A673 (cell line): ENCODE data around the gene CBLB. TPM values are rescaled to one million over a fixed set of nuclear protein-coding genes. Genes with fewer than 3 reads are reported as not detected.

Experiments
- BruUV-seq: library from RNA; stranded (reverse); fragments of 400-500 nt; replicated peaks from 2 replicates; lab custom pipeline; 2021; lab: Mats Ljungman, UMichigan
- CTCF ChIA-PET: fragments of 300-600 bp; sonication (Branson Sonifier 250); formaldehyde crosslinking; loops from one replicate; lab custom pipeline; 2022; ENCODE audit warnings: antibody characterized with exemption; lab: Charles Lee
- POLR2A ChIA-PET: fragments of 300-600 bp; sonication (Branson Sonifier 250); formaldehyde crosslinking; loops from one replicate; lab custom pipeline; 2022; ENCODE audit warnings: antibody characterized with exemption; ENCODE audit not compliant: low non-redundant PET; lab: Charles Lee
- DNase-seq: peaks from one replicate; pipeline ENCODE4 v3.0.0-alpha.2; 2015; ENCODE audit warnings: low spot score
- H3K27ac ChIP-seq: fragments of 200-600 bp; sonication (generic); 2 replicates; pipeline ENCODE4 v1.5.1; 2016; ENCODE audit warnings: mixed run types, low read depth, mild to moderate bottlenecking, mixed read lengths, antibody characterized with exemption, low read length; ENCODE audit not compliant: poor library complexity, severe bottlenecking
- H3K27me3 ChIP-seq: fragments of 200-600 bp; sonication (generic); replicated peaks from 2 replicates; pipeline ENCODE4 v1.6.1; 2017; ENCODE audit warnings: mixed run types, low read depth, mild to moderate bottlenecking, mixed read lengths, antibody characterized with exemption, low read length; ENCODE audit not compliant: insufficient read depth, poor library complexity
- H3K36me3 ChIP-seq: fragments of 200-600 bp; sonication (generic); 2 replicates; pipeline ENCODE4 v1.6.1; 2016; ENCODE audit warnings: mixed run types, mild to moderate bottlenecking, mixed read lengths, antibody characterized with exemption, low read length; ENCODE audit not compliant: insufficient read depth, poor library complexity, severe bottlenecking
- H3K4me1 ChIP-seq: fragments of 200-600 bp; sonication (generic); 2 replicates; pipeline ENCODE4 v1.6.1; 2017; ENCODE audit warnings: mixed run types, mild to moderate bottlenecking, mixed read lengths, antibody characterized with exemption, low read length; ENCODE audit not compliant: insufficient read depth, poor library complexity, severe bottlenecking
- H3K4me3 ChIP-seq: fragments of 200-600 bp; sonication (generic); 2 replicates; pipeline ENCODE4 v1.5.1; 2016; ENCODE audit warnings: low read depth, mixed run types, mild to moderate bottlenecking, mixed read lengths, low read length; ENCODE audit not compliant: poor library complexity, severe bottlenecking
- H3K9me3 ChIP-seq: fragments of 200-600 bp; sonication (generic); 2 replicates; pipeline ENCODE4 v1.6.1; 2016; ENCODE audit warnings: mixed run types, low read depth, mild to moderate bottlenecking, mixed read lengths, antibody characterized with exemption, low read length; ENCODE audit not compliant: poor library complexity, severe bottlenecking
- EZH2 ChIP-seq: fragments of 200-600 bp; sonication (generic); IDR thresholded peaks from 2 replicates; pipeline ENCODE4 v1.6.1; 2017; ENCODE audit warnings: borderline replicate concordance, low read depth, mild to moderate bottlenecking, mixed read lengths, antibody characterized with exemption, low read length; ENCODE audit not compliant: poor library complexity, severe bottlenecking
- intact Hi-C: fragments of 100-400 bp; cut with micrococcal nuclease; formaldehyde crosslinking; loops from one replicate; pipeline ENCODE4 v1.10.0; 2022; ENCODE audit not compliant: unreplicated experiment
- total RNA-seq: library from RNA; stranded (reverse); gene quantifications from 2 replicates; pipeline ENCODE4 v1.2.3, GENCODE V29; 2021
- TF ChIP-seq, protein P1 (sequence below): fragments of 300-800, 200-600 bp; sonication (generic); conservative IDR thresholded peaks from 2 replicates; pipeline ENCODE4 v1.5.1; 2017; ENCODE audit warnings: low read depth, mild to moderate bottlenecking, antibody characterized with exemption, low read length, moderate library complexity, mixed read lengths

CBLB gene
- total RNA-seq, 1 experiment from 2014 or later, result 23.3 TPM

DNA sequence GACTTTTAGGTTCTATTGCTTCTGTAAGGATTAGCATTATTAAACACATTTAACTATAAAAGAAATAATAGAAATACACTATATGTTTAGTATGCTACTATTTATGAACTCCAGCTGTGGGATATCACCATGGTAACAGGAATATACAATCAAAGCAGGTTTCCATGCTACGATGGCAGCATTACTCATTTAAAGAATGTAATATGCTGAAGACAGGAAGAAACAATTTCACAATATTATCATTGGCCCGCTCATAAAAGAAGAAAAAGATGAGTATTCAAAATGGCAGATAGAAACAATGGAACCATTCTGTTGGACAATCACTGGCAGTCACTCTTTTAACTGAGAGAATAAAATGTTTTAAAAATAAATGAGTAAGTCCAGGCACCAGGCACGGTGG lies 153.4 kb downstream of the CBLB start:
- Histone ChIP-seq H3K9me3 (no peaks in the 10 kb centered on the region), H3K4me1 (no peaks in the 10 kb centered on the region), H3K27me3 (no peaks in the 10 kb centered on the region), H3K36me3 (no peaks in the 10 kb centered on the region), H3K4me3 (no peak overlapping the region), H3K27ac (no peak overlapping the region)
- ChIA-PET CTCF (no interaction called here), POLR2A (no interaction called here)
- no TSS peak for BruUV-seq
- intact Hi-C loops, result no loop called here
- no peak for TF ChIP-seq EZH2
- TF ChIP-seq, protein P1, sequence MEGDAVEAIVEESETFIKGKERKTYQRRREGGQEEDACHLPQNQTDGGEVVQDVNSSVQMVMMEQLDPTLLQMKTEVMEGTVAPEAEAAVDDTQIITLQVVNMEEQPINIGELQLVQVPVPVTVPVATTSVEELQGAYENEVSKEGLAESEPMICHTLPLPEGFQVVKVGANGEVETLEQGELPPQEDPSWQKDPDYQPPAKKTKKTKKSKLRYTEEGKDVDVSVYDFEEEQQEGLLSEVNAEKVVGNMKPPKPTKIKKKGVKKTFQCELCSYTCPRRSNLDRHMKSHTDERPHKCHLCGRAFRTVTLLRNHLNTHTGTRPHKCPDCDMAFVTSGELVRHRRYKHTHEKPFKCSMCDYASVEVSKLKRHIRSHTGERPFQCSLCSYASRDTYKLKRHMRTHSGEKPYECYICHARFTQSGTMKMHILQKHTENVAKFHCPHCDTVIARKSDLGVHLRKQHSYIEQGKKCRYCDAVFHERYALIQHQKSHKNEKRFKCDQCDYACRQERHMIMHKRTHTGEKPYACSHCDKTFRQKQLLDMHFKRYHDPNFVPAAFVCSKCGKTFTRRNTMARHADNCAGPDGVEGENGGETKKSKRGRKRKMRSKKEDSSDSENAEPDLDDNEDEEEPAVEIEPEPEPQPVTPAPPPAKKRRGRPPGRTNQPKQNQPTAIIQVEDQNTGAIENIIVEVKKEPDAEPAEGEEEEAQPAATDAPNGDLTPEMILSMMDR, result no peak
- peak; percentile 39 for DNase-seq

- no peak for TF ChIP-seq EZH2
- TF ChIP-seq, protein P1, result no peak
- H3K4me3 ChIP-seq, result no peak overlapping the region
- intact Hi-C loops, result no loop called here
- no peaks in the 10 kb centered on the region for H3K36me3 ChIP-seq
- no peaks in the 10 kb centered on the region for H3K9me3 ChIP-seq
- no peaks in the 10 kb centered on the region for H3K4me1 ChIP-seq
- CTCF ChIA-PET, result no interaction called here
- no peak for DNase-seq
- BruUV-seq, result no TSS peak
- H3K27me3 ChIP-seq, result no peaks in the 10 kb centered on the region
- POLR2A ChIA-PET, result no interaction called here
- H3K27ac ChIP-seq, result no peak overlapping the region
These were observed 154.4 kb downstream of the CBLB start for GRCh38 chr3:105714453-105714852.

GRCh38 chr3:105708980-105709379 lies 159.8 kb downstream of the CBLB start:
- BruUV-seq, result no TSS peak
- POLR2A ChIA-PET, result no interaction called here
- CTCF ChIA-PET, result no interaction called here
- no peak overlapping the region for H3K4me3 ChIP-seq
- TF ChIP-seq, protein P1, result no peak
- no peak for TF ChIP-seq EZH2
- no peaks in the 10 kb centered on the region for H3K4me1 ChIP-seq
- no peaks in the 10 kb centered on the region for H3K9me3 ChIP-seq
- no peak overlapping the region for H3K27ac ChIP-seq
- DNase-seq, result no peak
- intact Hi-C loops, result no loop called here
- no peaks in the 10 kb centered on the region for H3K36me3 ChIP-seq
- no peaks in the 10 kb centered on the region for H3K27me3 ChIP-seq
